Nucleus accumbens (tissue), 56 donors: ENCODE data around the gene PPP3R2.
A peak's percentile ranks its signal among the peaks of the same experiment; 100 is the strongest.
"Not testable (repeated sequence)": the region's sequence is repeated elsewhere in the genome, so short reads cannot be mapped to it uniquely, and the experiment has no call there.

Experiments
- DNase-seq, 56 donors: peaks; one replicate each; lab custom pipeline; 2025; lab: John Stamatoyannopoulos, UW

PPP3R2 gene

DNA sequence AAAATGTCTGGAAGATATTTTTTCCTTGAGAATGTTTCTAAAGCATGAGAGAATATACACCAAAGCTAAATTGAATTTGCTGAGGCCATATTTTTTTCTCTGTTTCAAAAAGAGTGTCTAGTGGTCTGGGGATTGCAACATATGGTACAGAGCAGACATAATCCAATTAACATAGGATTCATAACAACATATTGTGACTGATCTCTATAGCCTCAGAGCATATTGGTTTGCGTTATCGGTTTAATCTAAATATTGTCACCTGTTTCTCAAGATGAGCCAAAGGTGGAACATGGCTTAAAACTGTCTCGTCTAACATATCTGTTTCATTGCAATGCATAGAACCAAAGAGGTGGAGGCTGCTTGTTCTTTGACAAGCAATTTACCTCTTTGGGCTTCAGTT, 3.9 kb downstream of the PPP3R2 start:
- DNase-seq: no peak

DNA sequence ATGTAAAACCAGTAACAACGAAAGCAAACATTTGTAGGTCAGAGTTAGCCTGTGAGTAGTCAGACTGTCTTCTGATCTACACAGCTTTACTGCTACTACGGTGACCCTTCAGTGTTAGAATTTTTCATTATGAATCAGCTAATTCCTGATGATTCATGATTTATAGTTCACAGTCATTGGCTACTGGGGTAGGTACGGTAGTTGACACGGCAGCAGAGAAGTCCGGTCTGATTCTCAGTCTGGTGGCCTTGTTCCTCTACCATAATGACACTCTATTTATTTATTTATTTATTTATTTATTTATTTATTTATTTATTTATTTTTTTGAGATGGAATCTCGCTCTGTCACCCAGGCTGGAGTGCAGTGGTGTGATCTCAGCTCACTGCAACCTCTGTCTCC, 4.7 kb downstream of the PPP3R2 start:
- DNase-seq: not testable (repeated sequence)

DNA sequence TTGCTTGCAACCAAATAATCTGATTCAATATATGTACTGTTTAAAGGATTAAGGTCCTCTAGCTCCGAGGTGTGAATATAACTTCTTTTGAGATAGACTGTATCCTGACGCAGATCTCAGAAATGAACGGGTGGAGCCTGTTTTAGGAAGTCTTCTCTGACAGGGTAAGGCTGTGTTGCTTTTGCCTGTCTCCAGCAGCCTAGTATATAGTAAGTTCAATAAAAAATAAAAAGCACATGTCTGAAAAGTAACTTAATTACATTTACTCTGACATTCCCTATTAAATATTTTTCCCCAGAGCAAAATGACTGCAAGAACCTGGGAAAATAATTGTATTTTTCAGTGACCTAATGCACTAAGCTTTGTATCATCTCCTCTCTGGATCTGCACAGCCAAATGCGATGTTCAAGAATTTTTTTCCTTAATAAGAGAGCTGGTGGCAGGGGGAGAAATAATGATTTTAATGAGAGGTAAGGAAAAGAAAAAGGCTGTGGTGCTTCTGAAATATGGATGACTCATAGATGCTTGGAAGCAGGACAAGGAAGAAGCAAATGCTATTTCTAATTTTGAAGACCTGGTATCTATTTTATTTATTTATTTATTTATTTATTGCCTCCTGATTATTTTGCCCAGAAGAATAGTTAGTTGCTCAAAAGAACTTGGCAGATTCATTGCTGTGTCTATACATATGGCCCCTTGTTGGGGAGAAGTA, 7.3 kb downstream of the PPP3R2 start:
- no peak for DNase-seq

DNA sequence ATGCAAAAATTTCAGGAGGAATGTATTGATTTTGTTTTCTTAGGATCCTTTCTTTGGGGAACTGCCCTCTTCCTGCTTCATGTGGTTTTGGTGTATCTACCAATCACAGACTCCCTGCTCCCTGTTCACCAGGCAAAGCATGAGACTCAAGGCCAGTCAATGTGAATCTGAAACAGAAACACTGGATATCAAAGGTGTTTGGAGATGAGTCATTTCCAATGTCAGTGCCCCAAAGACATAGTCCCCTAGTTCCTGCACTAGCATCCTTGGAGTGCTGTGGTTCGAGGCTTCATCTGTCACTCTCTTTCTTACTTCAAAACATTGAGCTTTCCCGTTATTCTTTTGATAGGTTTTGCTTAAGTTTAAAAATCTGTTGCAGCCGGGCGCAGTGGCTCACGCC, 8.1 kb downstream of the PPP3R2 start:
- no peak for DNase-seq

DNA sequence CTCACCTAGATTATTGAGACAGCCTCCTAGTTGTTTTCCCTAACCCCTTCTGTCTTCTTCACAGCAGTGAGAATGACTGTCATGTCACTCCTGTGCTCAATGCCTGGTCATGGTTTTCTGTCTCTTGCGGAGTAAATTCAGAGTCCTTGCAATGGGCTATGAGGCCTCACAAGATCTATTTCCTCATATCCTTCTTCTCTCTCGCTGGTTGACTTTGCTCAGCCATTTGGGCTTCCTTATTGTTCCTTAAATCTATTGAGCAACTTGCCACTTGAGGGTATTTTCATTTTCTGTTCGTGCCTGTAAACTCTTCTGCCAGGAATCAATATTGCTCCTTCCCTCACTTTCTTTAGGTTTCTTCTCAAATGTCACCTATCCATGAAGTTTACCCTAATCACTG, 9.0 kb downstream of the PPP3R2 start:
- DNase-seq: no peak

DNA sequence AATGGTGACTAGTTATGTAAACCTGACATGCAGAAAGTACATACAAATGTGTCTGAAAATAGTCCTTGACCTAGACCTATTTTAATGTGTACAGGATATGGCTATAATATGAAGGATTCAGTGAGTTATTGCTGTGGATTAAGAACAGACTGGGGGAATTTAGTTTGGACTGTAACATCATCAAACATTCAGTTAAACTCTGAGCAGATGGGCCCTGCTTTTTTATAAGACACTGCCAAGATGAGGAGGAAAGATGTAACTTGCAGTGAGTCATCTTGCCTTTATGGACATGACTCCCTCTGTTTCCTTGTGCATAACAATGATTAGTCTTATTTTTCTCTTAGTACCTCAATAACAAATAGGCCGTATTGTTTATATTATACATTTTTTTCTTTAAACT, 12.2 kb downstream of the PPP3R2 start:
- DNase-seq: no peak

DNA sequence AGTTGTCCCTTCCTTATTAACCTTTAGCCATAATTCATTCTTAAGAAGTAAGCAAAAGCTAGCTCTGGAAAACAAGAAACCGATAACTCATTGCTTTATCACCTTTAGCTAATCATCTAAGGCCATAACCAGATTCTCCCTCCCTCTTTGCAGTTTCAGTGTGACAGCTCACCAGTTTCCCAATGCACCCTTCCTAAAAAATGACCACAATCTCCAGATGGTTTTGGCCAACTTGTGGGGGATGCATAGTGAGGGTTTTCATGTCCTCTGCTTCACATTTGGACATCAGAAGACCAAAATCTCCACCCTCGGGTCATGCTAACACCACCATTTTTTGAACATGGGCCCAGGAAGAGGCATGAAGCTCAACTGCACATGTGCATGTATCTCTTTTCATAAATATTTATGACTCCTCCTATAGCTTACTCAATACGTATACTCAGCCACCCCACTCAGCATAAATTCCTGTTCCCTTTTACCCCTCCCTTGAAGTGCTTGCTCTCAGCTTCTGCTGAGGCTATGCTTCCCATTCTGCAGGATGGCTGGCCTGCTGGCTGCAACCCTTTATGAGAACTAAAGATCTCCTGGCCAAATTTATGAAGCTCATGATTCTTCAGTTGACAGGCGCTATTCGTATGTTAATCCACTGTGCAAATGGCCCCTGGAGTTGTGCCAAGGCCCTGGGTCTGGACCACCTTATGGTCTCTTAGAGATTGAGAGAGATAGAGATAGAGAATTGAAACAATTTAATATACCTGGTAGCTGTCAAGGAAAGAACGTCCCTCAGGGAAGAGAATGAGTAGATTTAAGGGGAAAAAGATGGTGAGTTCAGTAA, 14.8 kb downstream of the PPP3R2 start:
- DNase-seq: no peak

DNA sequence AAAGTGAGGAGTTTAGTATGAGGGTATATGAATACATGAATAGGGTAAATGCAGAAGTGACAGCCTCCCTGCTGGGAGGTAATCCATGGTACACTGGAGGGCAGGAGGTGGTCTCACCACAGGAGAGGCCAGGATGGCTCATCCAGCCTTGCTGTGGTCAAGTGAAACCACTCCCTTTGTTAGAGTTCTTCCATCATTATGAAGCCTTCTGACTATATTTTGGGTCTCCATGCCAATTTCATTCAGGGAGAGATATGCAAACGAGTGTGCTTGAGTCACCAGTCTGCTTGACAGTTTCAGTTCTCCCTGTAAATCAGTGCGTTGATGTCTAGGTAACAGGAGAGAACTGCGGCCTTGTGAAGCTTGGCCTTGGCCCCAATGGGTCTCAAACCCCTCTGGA, 16.4 kb downstream of the PPP3R2 start:
- no peak for DNase-seq

DNA sequence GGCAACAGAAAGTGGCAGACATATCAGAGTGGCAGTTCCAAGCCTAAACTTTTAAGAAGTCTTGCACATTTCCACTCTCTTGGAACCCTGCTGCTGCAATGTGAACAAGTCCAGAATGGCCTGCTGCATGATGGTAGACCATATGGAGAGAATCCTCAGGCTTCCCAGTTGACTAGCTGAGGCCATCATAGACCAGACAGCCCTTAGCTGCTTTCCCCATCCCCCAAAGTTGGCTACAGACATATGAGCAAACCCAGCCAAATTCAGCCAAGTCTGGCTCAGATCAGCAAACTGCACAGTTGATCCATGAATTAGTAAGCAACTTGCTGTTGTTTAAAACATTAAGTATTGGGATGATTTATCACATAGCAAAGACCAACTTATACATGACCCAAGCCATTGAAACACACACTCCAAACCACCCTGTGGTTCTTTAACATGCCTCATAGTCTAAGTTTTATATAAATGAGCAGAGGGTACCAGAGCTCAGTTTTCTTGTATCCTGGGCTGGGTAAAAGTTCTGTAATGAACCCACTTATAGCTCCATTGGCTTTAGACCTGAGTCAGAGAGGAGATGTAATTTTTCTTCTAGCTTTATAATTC, 19.9 kb downstream of the PPP3R2 start:
- no peak for DNase-seq

DNA sequence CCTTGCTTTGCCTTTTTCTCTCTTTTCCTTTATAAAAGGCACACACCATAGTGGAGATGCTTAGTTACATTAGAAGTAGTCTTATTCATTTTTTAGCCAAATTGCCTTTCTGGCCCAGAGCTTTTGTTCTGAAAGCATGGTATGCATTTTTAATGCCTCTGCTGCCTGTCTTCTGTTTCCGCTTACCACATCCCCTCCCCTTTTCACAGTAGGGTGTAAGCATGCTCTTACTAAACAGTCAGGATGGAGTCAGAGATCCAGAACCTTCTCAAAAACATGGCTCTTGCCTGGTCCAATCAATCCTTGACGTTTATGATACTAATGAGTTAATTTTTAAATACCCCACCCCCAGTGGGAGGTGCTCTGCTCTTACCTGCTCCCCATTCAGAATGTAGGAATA, 22.5 kb downstream of the PPP3R2 start:
- no peak for DNase-seq

DNA sequence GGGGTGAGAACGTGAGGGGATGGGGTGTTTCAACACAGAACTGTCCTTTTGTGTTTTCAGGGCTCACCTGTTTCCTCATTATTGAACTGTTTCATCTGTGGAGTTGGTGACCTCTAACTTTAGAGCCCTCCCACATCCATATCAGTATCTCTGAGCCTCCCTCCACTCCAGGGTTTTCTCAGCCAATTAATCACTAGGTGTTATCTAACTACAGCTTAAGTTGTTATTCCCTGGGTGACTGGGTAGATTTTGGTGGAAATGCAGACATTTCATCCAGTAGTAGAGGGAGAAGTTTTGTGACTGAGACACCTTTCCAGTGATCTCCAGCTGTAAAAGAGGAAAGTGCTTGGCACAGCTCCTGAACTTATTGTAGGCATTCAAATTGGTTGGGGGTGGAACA, 23.7 kb downstream of the PPP3R2 start:
- DNase-seq: no peak

DNA sequence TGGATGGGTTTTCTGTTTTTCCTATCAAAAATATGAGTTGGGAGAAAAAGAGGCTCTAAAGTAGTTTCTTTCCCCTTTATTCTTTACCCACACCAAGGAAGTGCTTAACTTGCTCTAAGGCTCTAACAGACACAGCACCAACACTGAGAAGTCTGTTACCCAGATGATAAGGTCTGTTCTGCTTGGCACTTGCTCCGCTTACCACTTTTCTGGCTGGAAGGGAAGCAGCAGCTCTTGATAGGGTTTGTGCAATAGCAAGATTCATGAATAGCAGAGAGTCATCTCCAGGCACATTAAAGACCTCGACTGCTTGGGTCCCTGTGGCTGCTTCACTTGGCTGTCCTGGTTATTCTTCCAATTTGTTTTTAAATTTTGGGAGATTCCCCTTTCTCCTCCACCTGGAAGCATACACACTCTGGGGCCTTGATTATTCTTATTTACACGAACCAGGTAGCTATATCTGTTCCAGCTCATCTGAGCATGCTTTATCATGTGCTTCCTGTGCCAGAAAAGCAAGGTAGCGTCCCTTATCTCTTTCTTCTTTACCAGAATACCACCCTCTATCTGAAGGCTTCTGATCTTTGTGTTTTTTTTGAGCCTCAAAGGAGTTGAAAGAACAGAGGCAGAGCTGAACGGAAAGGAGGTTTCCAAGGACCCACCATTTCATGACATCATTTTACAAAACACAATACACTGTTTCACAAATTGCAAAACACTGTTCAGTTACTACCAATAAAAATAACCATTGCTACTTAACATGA, 24.8 kb downstream of the PPP3R2 start:
- no peak for DNase-seq

DNA sequence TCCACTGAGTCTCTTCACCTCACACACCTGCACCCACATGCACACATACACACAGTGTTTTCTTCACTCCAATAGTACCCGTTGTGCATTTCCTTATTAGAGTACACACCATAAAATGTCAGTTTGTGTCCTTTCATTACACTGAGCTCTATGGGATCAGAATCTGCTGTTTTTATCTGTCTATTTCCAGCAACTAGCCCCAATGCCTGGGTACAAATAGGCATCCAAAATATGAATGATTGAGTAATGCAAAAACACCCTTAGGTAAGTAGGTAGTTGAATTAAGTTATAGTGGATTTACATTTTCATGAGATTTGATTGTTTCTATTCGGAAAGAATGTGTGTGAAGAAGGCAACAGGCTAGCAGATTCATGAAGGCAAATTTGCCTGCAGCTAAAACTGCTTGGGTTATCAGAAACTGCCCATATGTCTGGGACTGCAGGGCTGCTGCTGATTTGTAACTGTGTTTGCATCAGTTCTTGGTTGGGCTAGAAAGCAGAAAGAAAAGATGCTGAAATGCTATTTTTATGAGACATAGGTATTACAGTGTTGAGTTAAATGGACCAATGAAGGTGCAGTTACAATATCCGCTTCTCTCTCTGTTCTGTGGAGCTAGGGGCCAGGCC, 26.9 kb downstream of the PPP3R2 start:
- DNase-seq: no peak

DNA sequence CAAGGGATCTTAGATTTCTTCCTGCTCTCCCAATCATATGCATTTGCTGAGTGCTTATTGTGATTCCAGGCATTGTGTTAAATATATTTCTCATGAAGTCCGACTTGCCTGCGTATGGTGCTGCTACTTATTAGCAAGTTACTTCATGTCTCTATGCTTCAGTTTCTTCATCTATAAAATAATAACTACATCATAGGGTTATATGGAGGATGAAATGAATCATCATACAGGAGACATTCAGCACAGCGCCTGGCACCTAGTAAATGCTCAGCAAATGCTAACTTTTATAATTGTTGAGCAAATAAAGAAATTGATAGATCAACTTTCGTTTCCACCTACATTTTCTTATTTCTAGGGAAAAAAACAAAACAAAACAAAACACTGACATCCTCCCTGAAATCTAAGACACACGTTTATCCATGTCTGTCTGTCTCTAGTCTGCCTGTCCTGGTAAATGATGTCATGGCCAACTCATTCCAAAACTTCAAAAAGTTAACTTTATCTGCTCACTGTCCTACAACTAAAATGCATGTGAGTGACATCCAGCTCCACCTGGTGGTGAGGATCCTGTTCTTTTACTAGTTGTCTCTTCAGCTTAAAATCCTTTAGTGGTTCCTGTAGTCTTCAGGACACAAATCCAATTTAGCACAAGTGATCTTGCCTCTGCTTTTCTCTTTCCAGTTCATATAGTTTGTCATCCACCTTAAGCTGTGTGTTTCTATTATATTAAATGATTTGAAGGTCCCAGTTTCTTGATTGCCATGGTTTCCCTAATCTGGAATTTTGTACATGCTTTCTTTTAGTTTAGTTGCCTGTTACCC, 27.7 kb downstream of the PPP3R2 start:
- peak in 1 of 56 donors; percentile 7 for DNase-seq

DNA sequence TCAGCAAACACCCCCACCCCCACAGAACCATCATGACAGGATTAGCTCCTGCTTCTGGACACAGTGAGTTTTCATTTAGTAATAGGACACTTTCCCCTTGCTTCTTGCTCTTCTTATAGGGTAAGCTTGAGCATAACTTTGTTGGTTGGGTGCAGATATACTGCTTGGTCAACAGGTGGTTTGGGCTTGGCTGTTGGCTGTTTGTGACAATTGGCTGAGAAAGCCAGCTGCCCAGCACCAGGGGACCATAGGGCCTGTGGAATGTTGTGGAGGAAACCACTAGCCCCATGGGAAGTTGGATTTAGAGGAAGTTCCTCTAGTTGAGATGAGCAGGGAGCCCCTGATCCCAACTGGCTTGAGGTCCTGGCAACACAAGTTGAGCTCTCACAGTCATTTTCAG, 30.5 kb downstream of the PPP3R2 start:
- no peak for DNase-seq

DNA sequence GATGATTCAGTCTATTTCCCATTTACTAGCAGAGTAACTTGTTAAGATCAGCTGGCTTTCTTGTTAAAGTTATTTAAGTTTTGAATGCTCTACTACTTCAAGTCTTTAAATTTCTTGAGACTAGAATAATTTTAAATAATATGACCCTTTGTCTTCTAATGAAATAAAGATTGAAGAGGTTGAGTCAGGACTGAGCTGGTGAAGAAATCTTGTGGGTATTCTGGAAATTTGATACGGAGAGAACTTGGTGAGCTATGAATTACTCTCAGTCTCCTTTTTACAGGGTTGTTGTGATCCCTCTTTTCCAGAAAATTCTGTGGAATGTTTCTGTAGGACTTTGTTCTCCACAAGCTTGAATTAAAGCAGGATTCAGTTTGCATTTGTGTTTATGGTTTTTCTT, 31.8 kb downstream of the PPP3R2 start:
- DNase-seq: no peak

DNA sequence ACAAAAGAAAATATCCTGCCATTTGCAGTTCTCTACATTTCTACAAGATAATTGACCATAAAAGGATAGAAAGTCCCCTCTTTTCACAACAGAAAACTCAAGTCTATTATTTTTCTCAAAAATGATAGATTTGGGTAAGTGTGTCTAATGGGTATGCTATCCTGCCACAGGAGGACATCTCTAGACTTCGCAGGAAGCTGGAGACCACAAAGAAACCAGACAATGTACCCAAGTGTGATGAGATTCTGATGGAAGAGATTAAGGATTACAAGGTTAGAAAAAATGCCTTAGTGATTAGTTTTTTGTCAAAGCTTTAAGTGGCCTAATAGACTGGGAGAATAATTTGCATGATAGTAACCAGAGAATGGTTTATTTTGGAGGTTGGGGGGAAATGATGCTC, 33.0 kb downstream of the PPP3R2 start:
- DNase-seq: no peak

DNA sequence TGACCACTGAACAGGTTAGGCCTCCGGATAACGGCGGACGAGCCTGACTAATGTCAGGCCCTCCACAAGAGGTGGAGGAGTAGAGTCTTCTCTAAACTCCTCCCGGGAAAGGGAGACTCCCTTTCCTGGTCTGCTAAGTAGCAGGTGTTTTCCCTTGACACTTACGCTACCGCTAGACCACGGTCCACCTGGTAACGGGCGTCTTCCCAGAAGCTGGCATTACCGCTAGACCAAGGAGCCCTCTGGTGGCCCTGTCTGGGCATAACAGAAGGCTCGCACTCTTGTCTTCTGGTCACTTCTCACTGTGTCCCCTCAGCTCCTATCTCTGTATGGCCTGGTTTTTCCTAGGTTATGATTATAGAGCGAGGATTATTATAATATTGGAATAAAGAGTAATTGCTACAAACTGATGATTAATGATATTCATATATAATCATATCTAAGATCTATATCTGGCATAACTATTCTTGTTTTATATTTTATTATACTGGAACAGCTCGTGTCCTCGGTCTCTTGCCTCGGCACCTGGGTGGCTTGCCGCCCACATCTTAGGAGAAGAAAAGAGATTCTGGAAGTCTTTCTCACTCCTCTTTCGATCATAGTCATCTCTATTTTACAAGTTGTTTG, 45.2 kb downstream of the PPP3R2 start:
- not testable (repeated sequence) for DNase-seq

DNA sequence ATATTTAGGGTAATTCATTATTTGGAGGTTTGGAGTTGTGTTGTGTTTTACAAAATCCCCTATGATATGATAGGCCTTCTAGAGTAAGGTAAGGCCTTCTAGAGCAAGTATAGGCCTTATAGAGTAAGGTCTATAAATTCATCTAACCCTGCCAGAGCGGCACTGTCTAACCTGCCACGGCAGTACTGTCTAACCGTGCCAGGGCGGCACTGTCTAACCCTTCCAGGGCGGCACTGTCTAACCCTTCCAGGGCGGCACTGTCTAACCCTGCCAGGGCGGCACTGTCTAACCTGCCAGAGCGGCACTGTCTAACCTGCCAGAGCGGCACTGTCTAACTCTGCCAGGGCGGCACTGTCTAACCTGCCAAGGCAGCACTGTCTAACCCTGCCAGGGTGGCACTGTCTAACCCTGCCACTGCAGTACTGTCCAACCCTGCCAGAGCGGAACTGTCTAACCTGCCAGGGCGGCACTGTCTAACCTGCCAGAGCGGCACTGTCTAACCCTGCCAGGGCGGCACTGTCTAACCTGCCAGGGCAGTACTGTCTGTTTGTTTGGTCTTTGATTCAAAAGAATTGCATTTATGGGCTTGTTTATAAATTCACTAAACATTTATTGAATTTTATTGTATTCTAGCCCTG, 51.6 kb downstream of the PPP3R2 start:
- no peak for DNase-seq
